ENCODE data around the gene PRDX5.
"Not testable (repeated sequence)": the region's sequence is repeated elsewhere in the genome, so short reads cannot be mapped to it uniquely, and the experiment has no call there.

The PRDX5 gene

GRCh38 chr11:64322925-64323260 lies 5.0 kb downstream of the PRDX5 start:
- no peak overlapping the region for H3K4me3 ChIP-seq (ENCODE audit: low read depth in 1 of 2, low read length in 1 of 2)
- H3K27ac ChIP-seq, result no peak overlapping the region
- H3K36me3 ChIP-seq, result peaks cover 33% of the 10 kb centered on the region
- no peaks in the 10 kb centered on the region for H3K9me3 ChIP-seq
- no peaks in the 10 kb centered on the region for H3K27me3 ChIP-seq
- TF ChIP-seq, protein P1, sequence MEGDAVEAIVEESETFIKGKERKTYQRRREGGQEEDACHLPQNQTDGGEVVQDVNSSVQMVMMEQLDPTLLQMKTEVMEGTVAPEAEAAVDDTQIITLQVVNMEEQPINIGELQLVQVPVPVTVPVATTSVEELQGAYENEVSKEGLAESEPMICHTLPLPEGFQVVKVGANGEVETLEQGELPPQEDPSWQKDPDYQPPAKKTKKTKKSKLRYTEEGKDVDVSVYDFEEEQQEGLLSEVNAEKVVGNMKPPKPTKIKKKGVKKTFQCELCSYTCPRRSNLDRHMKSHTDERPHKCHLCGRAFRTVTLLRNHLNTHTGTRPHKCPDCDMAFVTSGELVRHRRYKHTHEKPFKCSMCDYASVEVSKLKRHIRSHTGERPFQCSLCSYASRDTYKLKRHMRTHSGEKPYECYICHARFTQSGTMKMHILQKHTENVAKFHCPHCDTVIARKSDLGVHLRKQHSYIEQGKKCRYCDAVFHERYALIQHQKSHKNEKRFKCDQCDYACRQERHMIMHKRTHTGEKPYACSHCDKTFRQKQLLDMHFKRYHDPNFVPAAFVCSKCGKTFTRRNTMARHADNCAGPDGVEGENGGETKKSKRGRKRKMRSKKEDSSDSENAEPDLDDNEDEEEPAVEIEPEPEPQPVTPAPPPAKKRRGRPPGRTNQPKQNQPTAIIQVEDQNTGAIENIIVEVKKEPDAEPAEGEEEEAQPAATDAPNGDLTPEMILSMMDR (IDR thresholded peaks at IDR 0.05), result no peak
- H3K4me1 ChIP-seq (ENCODE audit: control insufficient read depth in 1 of 2, insufficient read depth in 1 of 2, low read depth in 1 of 2, low read length in 1 of 2), result peaks cover 14 to 18% of the 10 kb centered on the region in 2 experiments

GRCh38 chr11:64323373-64323772 lies 5.5 kb downstream of the PRDX5 start:
- Histone ChIP-seq H3K9me3 (no peaks in the 10 kb centered on the region), H3K27me3 (no peaks in the 10 kb centered on the region), H3K4me3 (ENCODE audit: low read depth in 1 of 2, low read length in 1 of 2) (no peak overlapping the region), H3K4me1 (ENCODE audit: control insufficient read depth in 1 of 2, insufficient read depth in 1 of 2, low read depth in 1 of 2, low read length in 1 of 2) (peaks cover 14% of the 10 kb centered on the region in 2 experiments), H3K36me3 (peaks cover 33% of the 10 kb centered on the region), H3K27ac (no peak overlapping the region)
- TF ChIP-seq, protein P1 (IDR thresholded peaks at IDR 0.05), result no peak

- H3K9me3 ChIP-seq; H3K4me3 ChIP-seq (ENCODE audit: low read depth in 1 of 2, low read length in 1 of 2); H3K27me3 ChIP-seq; H3K27ac ChIP-seq: not testable (repeated sequence)
- H3K36me3 ChIP-seq, result peaks cover 33% of the 10 kb centered on the region
- peaks cover 9 to 11% of the 10 kb centered on the region in 2 experiments for H3K4me1 ChIP-seq (ENCODE audit: control insufficient read depth in 1 of 2, insufficient read depth in 1 of 2, low read depth in 1 of 2, low read length in 1 of 2)
These were observed 6.1 kb downstream of the PRDX5 start for GRCh38 chr11:64323984-64324383.

- H3K36me3 ChIP-seq, result peaks cover 33% of the 10 kb centered on the region
- TF ChIP-seq, protein P1 (IDR thresholded peaks at IDR 0.05), result no peak
- no peaks in the 10 kb centered on the region for H3K9me3 ChIP-seq
- no peaks in the 10 kb centered on the region for H3K27me3 ChIP-seq
- H3K27ac ChIP-seq, result no peak overlapping the region
- no peak overlapping the region for H3K4me3 ChIP-seq (ENCODE audit: low read depth in 1 of 2, low read length in 1 of 2)
- peaks cover under 1 to 2% of the 10 kb centered on the region in 2 experiments for H3K4me1 ChIP-seq (ENCODE audit: control insufficient read depth in 1 of 2, insufficient read depth in 1 of 2, low read depth in 1 of 2, low read length in 1 of 2)
These were observed 7.0 kb downstream of the PRDX5 start for GRCh38 chr11:64324692-64325469.

DNA sequence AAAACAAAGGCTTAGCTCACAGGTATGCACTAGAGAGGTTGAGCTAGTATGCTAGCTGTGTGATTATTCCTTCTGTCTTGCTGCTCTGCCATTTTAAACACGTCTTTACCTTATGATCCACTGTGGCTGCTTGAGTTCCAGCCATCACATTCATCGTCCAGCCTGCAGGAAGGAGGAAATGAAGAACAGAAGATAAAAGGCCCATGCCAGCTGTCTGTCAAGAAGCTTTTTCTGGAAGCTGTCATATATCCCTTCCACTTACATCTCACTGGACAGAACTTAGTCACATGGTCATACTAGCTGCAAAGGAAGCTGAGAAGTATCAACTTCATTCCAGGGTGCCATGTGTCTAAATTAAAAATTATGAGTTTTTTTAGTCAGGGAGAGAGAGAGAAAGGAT lies 9.5 kb downstream of the PRDX5 start:
- Histone ChIP-seq H3K4me3 (ENCODE audit: low read depth in 1 of 2, low read length in 1 of 2) (no peak overlapping the region), H3K36me3 (peaks cover 13% of the 10 kb centered on the region), H3K9me3 (no peaks in the 10 kb centered on the region), H3K27me3 (no peaks in the 10 kb centered on the region), H3K27ac (no peak overlapping the region), H3K4me1 (ENCODE audit: control insufficient read depth in 1 of 2, insufficient read depth in 1 of 2, low read depth in 1 of 2, low read length in 1 of 2) (peaks cover 16% of the 10 kb centered on the region in 2 experiments)
- TF ChIP-seq, protein P1 (IDR thresholded peaks at IDR 0.05), result no peak

DNA sequence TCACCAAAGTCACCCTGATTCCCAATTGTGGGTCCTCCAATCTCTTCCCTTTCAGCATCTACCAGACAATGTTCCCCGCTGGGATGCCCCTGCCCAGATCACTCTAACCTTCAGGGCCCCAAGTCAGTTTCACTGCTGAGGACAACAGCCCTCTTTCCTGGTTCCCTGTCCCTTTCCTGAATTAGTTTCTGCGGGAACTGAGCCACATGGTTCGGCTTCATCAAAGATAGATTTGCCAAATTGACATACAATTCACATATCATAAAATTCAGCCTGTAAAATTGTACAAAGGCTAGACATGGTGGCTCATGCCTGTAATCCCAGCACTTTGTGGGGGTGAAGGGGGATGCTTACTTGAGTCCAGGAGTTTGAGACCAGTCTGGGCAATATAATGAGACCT lies 10.1 kb downstream of the PRDX5 start:
- H3K27ac ChIP-seq, result no peak overlapping the region
- H3K4me3 ChIP-seq (ENCODE audit: low read depth in 1 of 2, low read length in 1 of 2), result no peak overlapping the region
- no peaks in the 10 kb centered on the region for H3K27me3 ChIP-seq
- no peaks in the 10 kb centered on the region for H3K9me3 ChIP-seq
- H3K4me1 ChIP-seq (ENCODE audit: control insufficient read depth in 1 of 2, insufficient read depth in 1 of 2, low read depth in 1 of 2, low read length in 1 of 2), result peaks cover 22% of the 10 kb centered on the region in 2 experiments
- peaks cover 7% of the 10 kb centered on the region for H3K36me3 ChIP-seq
- TF ChIP-seq, protein P1 (IDR thresholded peaks at IDR 0.05), result no peak
